HS-5 (cell line): Measurements from ENCODE around the gene ZDHHC11.
"Not testable (repeated sequence)": the region's sequence is repeated elsewhere in the genome, so short reads cannot be mapped to it uniquely, and the experiment has no call there.

Experiments used
- DNase-seq: peaks from one replicate; pipeline ENCODE4 v3.0.0-alpha.2; 2012; ENCODE audit warnings: low read depth

Gene ZDHHC11

GRCh38 chr5:761854-762710 is 88.7 kb downstream of the ZDHHC11 start:
- no peak for DNase-seq

- DNase-seq = no peak
These were observed 89.6 kb downstream of the ZDHHC11 start for GRCh38 chr5:761059-761771.

GRCh38 chr5:760363-761058 is 90.3 kb downstream of the ZDHHC11 start:
- no peak for DNase-seq

GRCh38 chr5:759781-760362 is 90.9 kb downstream of the ZDHHC11 start:
- DNase-seq = no peak

- no peak for DNase-seq
These were observed 91.6 kb downstream of the ZDHHC11 start for GRCh38 chr5:759111-759751.

- DNase-seq = no peak
These were observed 92.1 kb downstream of the ZDHHC11 start for GRCh38 chr5:758698-759053.

- no peak for DNase-seq
These were observed 92.7 kb downstream of the ZDHHC11 start for GRCh38 chr5:757931-758697.

GRCh38 chr5:757346-757930 is 93.3 kb downstream of the ZDHHC11 start:
- DNase-seq = no peak

- DNase-seq = no peak
These were observed 93.9 kb downstream of the ZDHHC11 start for GRCh38 chr5:756865-757345.

GRCh38 chr5:756171-756570 is 94.6 kb downstream of the ZDHHC11 start:
- DNase-seq = no peak

GRCh38 chr5:754143-754632 is 96.6 kb downstream of the ZDHHC11 start:
- DNase-seq = not testable (repeated sequence)

- not testable (repeated sequence) for DNase-seq
These were observed 97.1 kb downstream of the ZDHHC11 start for GRCh38 chr5:753567-754142.

- DNase-seq = not testable (repeated sequence)
These were observed 98.2 kb downstream of the ZDHHC11 start for GRCh38 chr5:752532-753115.

- DNase-seq = not testable (repeated sequence)
These were observed 98.8 kb downstream of the ZDHHC11 start for GRCh38 chr5:751992-752391.

GRCh38 chr5:751496-751895 is 99.3 kb downstream of the ZDHHC11 start:
- DNase-seq = no peak

- DNase-seq = not testable (repeated sequence)
These were observed 100.6 kb downstream of the ZDHHC11 start for GRCh38 chr5:750226-750625.

- DNase-seq = no peak
These were observed 101.6 kb downstream of the ZDHHC11 start for GRCh38 chr5:749101-749670.

GRCh38 chr5:748011-748980 is 102.5 kb downstream of the ZDHHC11 start:
- not testable (repeated sequence) for DNase-seq
